ENCODE data around the gene LMBRD1.

- TF ChIP-seq ELK1 (IDR thresholded peaks at IDR 0.05; ENCODE audit: low read depth, low read length) (no peak), PHF8 (IDR thresholded peaks at IDR 0.05; ENCODE audit: borderline replicate concordance, low read depth) (no peak), CEBPB (IDR thresholded peaks at IDR 0.05) (no peak), EP300 (IDR thresholded peaks at IDR 0.05) (no peak), RAD21 (conservative IDR thresholded peaks at IDR 0.05 in 1 of 2, IDR thresholded peaks at IDR 0.05 in 1 of 2) (no peak), CTCF (IDR thresholded peaks at IDR 0.05) (no peak), MYC (IDR thresholded peaks at IDR 0.05; ENCODE audit: borderline replicate concordance, low read length) (no peak)
These were observed 64.8 kb downstream of the LMBRD1 start for GRCh38 chr6:69732045-69732444.
